Neuronal stem cell (in vitro differentiated cells): ENCODE data around the gene KCNQ1.

Experiments used
- DNase-seq: peaks from one replicate; pipeline ENCODE4 v3.0.0-alpha.2; 2013; ENCODE audit warnings: low spot score
- H2AFZ ChIP-seq: one replicate; pipeline ENCODE4 v1.6.1; 2013; ENCODE audit warnings: mild to moderate bottlenecking, low read length, inconsistent platforms
- H2AK5ac ChIP-seq: 2 replicates; pipeline ENCODE4 v1.6.1; 2013; ENCODE audit warnings: low read depth, mild to moderate bottlenecking, inconsistent platforms, low read length, moderate library complexity, mixed read lengths
- H2BK120ac ChIP-seq: 2 replicates; pipeline ENCODE4 v1.6.1; 2013; ENCODE audit warnings: low read depth, mild to moderate bottlenecking, inconsistent platforms, low read length, moderate library complexity, mixed read lengths
- H2BK12ac ChIP-seq: one replicate; pipeline ENCODE4 v1.6.1; 2013; ENCODE audit warnings: low read length, inconsistent platforms
- H2BK15ac ChIP-seq: 2 replicates; pipeline ENCODE4 v1.6.1; 2013; ENCODE audit warnings: mild to moderate bottlenecking, low read length, inconsistent platforms, mixed read lengths
- H2BK5ac ChIP-seq: one replicate; pipeline ENCODE4 v1.6.1; 2013; ENCODE audit warnings: inconsistent platforms, mild to moderate bottlenecking, low read length, moderate library complexity
- H3K14ac ChIP-seq: one replicate; pipeline ENCODE4 v1.6.1; 2013; ENCODE audit warnings: low read length, inconsistent platforms
- H3K18ac ChIP-seq: 2 replicates; pipeline ENCODE4 v1.6.1; 2013; ENCODE audit warnings: low read length, inconsistent platforms
- H3K23ac ChIP-seq: 2 replicates; pipeline ENCODE4 v1.6.1; 2013; ENCODE audit warnings: low read depth, mild to moderate bottlenecking, mixed read lengths, low read length, inconsistent platforms; ENCODE audit not compliant: poor library complexity
- H3K27ac ChIP-seq: replicated peaks from 3 replicates; pipeline ENCODE4 v1.5.1; 2013; ENCODE audit warnings: low read length, inconsistent platforms
- H3K27me3 ChIP-seq, 3 experiments: 2 replicates each; pipeline ENCODE4 v1.6.1; 2013; ENCODE audit warnings: low read length in 3 of 3, mild to moderate bottlenecking in 2 of 3, inconsistent platforms in 1 of 3, low read depth in 1 of 3, mixed read lengths in 1 of 3, moderate library complexity in 1 of 3; ENCODE audit not compliant: control insufficient read depth in 3 of 3, insufficient read depth in 3 of 3
- H3K36me3 ChIP-seq, 2 donors: replicated peaks in 1 of 2; 2 replicates each; pipeline ENCODE4 v1.6.1; 2013; ENCODE audit warnings: low read length in 2 of 2; ENCODE audit not compliant: control insufficient read depth in 2 of 2, insufficient read depth in 2 of 2
- H3K4ac ChIP-seq: 2 replicates; pipeline ENCODE4 v1.6.1; 2013; ENCODE audit warnings: inconsistent platforms, mild to moderate bottlenecking, low read length, moderate library complexity
- H3K4me1 ChIP-seq, 2 donors: 1 replicate in 1 of 2; 2 replicates in 1 of 2; pipeline ENCODE4 v1.6.1; 2013; ENCODE audit warnings: low read length in 2 of 2, low read depth in 1 of 2; ENCODE audit not compliant: control insufficient read depth in 2 of 2, insufficient read depth in 1 of 2
- H3K4me2 ChIP-seq: one replicate; pipeline ENCODE4 v1.6.1; 2013; ENCODE audit warnings: mild to moderate bottlenecking, low read length, inconsistent platforms; ENCODE audit not compliant: insufficient read depth, poor library complexity, severe bottlenecking
- H3K4me3 ChIP-seq, 2 donors: 2 replicates each; pipeline ENCODE4 v1.5.1; 2013; ENCODE audit warnings: low read length in 2 of 2, mild to moderate bottlenecking in 2 of 2, inconsistent platforms in 1 of 2, moderate library complexity in 1 of 2
- H3K79me1 ChIP-seq: one replicate; pipeline ENCODE4 v1.6.1; 2013; ENCODE audit warnings: low read depth, mild to moderate bottlenecking, inconsistent platforms, low read length, moderate library complexity
- H3K9ac ChIP-seq: one replicate; pipeline ENCODE4 v1.6.1; 2013; ENCODE audit warnings: mild to moderate bottlenecking, low read depth, low read length, inconsistent platforms; ENCODE audit not compliant: poor library complexity
- H3K9me3 ChIP-seq, 2 donors: replicated peaks in 1 of 2; 2 replicates each; pipeline versions ENCODE3 to v1.6.1; 2013; ENCODE audit warnings: low read length in 2 of 2, mild to moderate bottlenecking in 2 of 2, inconsistent platforms in 1 of 2, low read depth in 1 of 2, mixed read lengths in 1 of 2, moderate library complexity in 1 of 2; ENCODE audit not compliant: control insufficient read depth in 2 of 2, insufficient read depth in 1 of 2
- H4K8ac ChIP-seq: one replicate; pipeline ENCODE4 v1.6.1; 2013; ENCODE audit warnings: low read depth, mild to moderate bottlenecking, inconsistent platforms, low read length, moderate library complexity
- H4K91ac ChIP-seq: one replicate; pipeline ENCODE4 v1.6.1; 2013; ENCODE audit warnings: low read length, low read depth, mild to moderate bottlenecking, inconsistent platforms; ENCODE audit not compliant: poor library complexity
- WGBS, 2 donors: extraction: QIAGEN DNeasy Blood & Tissue Kit; methylation state at CpG; one replicate each; pipeline ENCODE4 v1.1.7; 2013; ENCODE audit warnings: missing lambda C conversion rate in 2 of 2, mixed read lengths in 1 of 2; ENCODE audit not compliant: insufficient read length in 2 of 2, insufficient replicate concordance in 1 of 2; ENCODE audit errors: extremely low coverage in 2 of 2; 5-methylcytosine and 5-hydroxymethylcytosine counted together

The KCNQ1 gene

DNA sequence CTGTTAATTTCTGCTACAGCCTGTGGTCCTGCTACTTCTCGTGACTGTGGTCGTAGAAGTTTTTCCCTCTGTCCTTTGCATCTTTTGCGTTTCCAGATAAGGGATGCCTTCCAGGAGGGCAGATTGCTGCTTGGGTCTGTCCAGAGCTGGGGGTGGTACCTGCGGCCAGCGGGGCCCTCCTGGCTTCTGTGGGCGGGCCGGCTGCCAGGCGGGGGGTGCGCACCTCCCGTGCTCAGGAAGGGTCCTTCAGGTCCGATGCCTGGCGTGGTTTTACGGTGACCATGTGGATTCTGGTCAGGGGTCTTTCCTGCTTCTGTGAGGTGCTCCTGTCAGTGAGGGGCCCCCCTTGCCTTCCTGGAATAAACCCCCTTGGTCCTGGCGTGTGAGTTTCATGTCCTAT, 84.8 kb downstream of the KCNQ1 start:
- H2BK5ac ChIP-seq: no peak overlapping the region
- no peak overlapping the region for H2AFZ ChIP-seq
- H3K4me1 ChIP-seq: peaks cover 15 to 19% of the 10 kb centered on the region in 2 donors
- H4K91ac ChIP-seq: no peak overlapping the region
- no peak overlapping the region for H3K14ac ChIP-seq
- H3K36me3 ChIP-seq: no peaks in the 10 kb centered on the region
- no peak overlapping the region for H2BK120ac ChIP-seq
- peak overlapping the region; percentile 6 for H2BK15ac ChIP-seq
- no CpG with 5 or more reads among the region's 14 CpGs for WGBS, 2 donors
- H3K4ac ChIP-seq: no peak overlapping the region
- H3K27me3 ChIP-seq: peaks cover 0 to 9% (median 4%) of the 10 kb centered on the region in 3 experiments
- H3K4me3 ChIP-seq: no peak overlapping the region
- H4K8ac ChIP-seq: peak overlapping the region; percentile 4
- H3K18ac ChIP-seq: no peak overlapping the region
- DNase-seq: no peak
- H3K4me2 ChIP-seq: no peak overlapping the region
- no peak overlapping the region for H3K9ac ChIP-seq
- H2BK12ac ChIP-seq: no peak overlapping the region
- no peak overlapping the region for H3K23ac ChIP-seq
- peaks cover 2% of the 10 kb centered on the region for H3K79me1 ChIP-seq
- no peak overlapping the region for H2AK5ac ChIP-seq
- H3K27ac ChIP-seq: no peak overlapping the region
- no peaks in the 10 kb centered on the region for H3K9me3 ChIP-seq

DNA sequence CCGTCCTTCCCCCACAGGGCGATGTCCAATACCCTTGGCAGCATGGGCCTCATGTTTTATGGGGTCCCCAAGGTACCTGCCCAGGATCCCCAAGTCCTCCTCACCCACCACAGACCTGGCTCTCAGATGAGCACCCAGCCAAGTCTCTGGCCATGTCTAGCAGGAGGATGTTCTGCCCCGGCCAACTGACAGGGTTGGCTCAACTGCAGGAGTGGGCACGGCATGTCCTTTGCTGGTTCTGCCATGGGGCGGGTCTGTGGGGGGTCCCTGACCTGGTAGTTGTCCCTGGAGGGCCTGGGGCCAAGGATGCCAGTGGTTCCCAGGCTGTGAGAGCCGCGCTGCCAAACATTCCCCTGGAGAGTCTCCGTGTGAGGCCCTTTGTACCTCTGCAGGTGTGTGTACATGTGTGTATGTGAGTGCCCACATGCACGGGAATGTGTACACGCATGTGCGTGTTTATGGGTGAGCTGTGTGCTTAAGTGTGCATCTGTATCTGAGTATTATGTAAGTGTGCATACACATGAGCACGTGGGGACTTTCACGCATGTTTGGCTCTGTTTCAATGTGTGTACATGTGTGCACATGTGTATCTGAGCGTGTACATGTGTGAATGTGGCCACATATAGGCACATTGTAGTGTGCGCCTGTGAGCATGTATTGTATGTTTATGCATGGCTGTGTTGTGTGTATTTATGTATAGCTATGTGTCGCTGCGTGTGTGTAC, 85.5 kb downstream of the KCNQ1 start:
- Histone ChIP-seq H3K4me3 (peak overlapping the region in 1 of 2 donors; percentile 2), H2BK120ac (no peak overlapping the region), H3K4ac (no peak overlapping the region), H2BK12ac (no peak overlapping the region), H2BK5ac (no peak overlapping the region), H3K36me3 (no peaks in the 10 kb centered on the region), H3K9ac (peak overlapping the region; percentile 50), H4K8ac (peak overlapping the region; percentile 4), H3K23ac (peak overlapping the region; percentile 11), H3K27ac (no peak overlapping the region), H3K9me3 (no peaks in the 10 kb centered on the region), H3K79me1 (peaks cover 2% of the 10 kb centered on the region), H4K91ac (no peak overlapping the region), H2AK5ac (peak overlapping the region; percentile 36), H3K4me2 (no peak overlapping the region), H3K18ac (peak overlapping the region; percentile 72), H3K4me1 (peaks cover 15 to 19% of the 10 kb centered on the region in 2 donors), H2AFZ (no peak overlapping the region), H2BK15ac (peak overlapping the region; percentile 6), H3K27me3 (peaks cover 0 to 9% (median 6%) of the 10 kb centered on the region in 3 experiments), H3K14ac (no peak overlapping the region)
- WGBS, 2 donors: no CpG with 5 or more reads among the region's 17 CpGs
- DNase-seq: no peak

DNA sequence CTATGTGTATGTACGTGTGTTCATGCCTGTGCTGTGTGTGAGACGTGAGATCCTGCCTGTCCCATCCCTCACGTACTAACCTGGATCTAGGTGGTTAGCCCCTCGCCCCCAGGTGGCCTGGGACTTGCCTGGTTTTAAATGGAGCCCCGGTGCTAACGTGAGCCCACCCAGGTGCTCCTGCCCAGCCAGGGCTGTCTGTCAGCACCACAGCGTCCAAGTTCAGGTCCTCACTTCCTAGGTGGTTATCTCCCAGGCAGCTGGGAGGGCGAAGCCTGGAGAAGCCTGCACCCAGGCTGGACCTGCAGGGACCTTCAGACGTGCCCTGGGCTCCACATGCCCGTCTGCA, 86.0 kb downstream of the KCNQ1 start:
- Histone ChIP-seq H2BK120ac (no peak overlapping the region), H3K18ac (peak overlapping the region; percentile 4), H3K4me1 (peaks cover 15 to 19% of the 10 kb centered on the region in 2 donors), H2BK5ac (no peak overlapping the region), H3K79me1 (peaks cover 2% of the 10 kb centered on the region), H2BK15ac (peak overlapping the region; percentile 43), H3K27ac (no peak overlapping the region), H3K4me2 (no peak overlapping the region), H3K9me3 (no peaks in the 10 kb centered on the region), H2BK12ac (peak overlapping the region; percentile 86), H4K8ac (no peak overlapping the region), H3K14ac (no peak overlapping the region), H3K27me3 (peaks cover 0 to 7% (median 4%) of the 10 kb centered on the region in 3 experiments), H3K23ac (peak overlapping the region; percentile 11), H4K91ac (no peak overlapping the region), H3K9ac (no peak overlapping the region), H2AFZ (no peak overlapping the region), H3K4ac (no peak overlapping the region), H3K4me3 (no peak overlapping the region), H3K36me3 (no peaks in the 10 kb centered on the region), H2AK5ac (peak overlapping the region; percentile 36)
- no peak for DNase-seq
- no CpG with 5 or more reads among the region's 10 CpGs for WGBS, 2 donors

DNA sequence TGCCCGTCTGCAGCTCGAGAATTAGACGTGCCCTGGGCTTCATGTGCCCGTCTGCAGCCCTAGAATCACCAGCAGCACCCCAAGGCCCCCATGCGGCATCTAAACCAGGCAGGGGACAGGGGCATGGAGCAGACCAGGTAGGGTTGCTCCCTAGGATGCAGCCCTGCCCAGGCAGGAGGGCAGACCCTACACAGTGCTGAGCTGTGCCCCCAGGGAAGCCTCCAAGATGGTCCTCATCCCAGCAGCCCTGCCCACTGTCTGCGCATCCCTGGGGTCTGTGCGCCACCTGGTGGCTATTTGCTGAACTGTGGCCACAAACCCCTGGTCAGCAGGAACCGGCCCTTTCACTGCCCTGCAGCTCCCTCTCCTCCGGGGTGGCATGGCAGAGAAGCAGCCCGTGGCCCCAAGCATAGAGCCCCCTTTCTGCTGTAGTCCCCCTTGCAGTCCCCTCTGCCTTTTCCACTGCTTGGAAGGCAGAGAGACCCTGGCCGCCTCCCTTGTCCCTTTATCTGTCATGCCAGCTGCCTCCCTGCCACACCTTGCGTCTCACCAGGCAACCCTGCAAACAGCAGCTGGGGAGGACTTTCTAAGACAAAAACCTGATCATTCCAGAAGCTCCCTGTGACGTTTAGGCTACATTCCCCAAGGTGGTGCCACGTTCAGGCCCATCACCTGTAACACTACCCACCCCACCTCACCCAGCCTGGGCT, 86.6 kb downstream of the KCNQ1 start:
- H3K27ac ChIP-seq: no peak overlapping the region
- H3K14ac ChIP-seq: no peak overlapping the region
- H3K4me1 ChIP-seq: peaks cover 15 to 19% of the 10 kb centered on the region in 2 donors
- DNase-seq: peak; percentile 80
- peaks cover 2% of the 10 kb centered on the region for H3K79me1 ChIP-seq
- H4K91ac ChIP-seq: no peak overlapping the region
- no peak overlapping the region for H3K4me2 ChIP-seq
- no peak overlapping the region for H2BK5ac ChIP-seq
- peak overlapping the region; percentile 25 for H2AFZ ChIP-seq
- H3K23ac ChIP-seq: peak overlapping the region; percentile 4
- no CpG with 5 or more reads among the region's 14 CpGs for WGBS, 2 donors
- no peak overlapping the region for H4K8ac ChIP-seq
- no peak overlapping the region for H3K4ac ChIP-seq
- no peak overlapping the region for H2BK120ac ChIP-seq
- H2AK5ac ChIP-seq: peak overlapping the region; percentile 90
- H3K9me3 ChIP-seq: no peaks in the 10 kb centered on the region
- no peaks in the 10 kb centered on the region for H3K36me3 ChIP-seq
- no peak overlapping the region for H2BK12ac ChIP-seq
- no peak overlapping the region for H3K9ac ChIP-seq
- H3K4me3 ChIP-seq: no peak overlapping the region
- H3K27me3 ChIP-seq: peaks cover 0 to 4% (median 3%) of the 10 kb centered on the region in 3 experiments
- H2BK15ac ChIP-seq: peak overlapping the region; percentile 99
- peak overlapping the region; percentile 87 for H3K18ac ChIP-seq
